ENCODE data around the gene ZSCAN10. TPM values are rescaled to one million over a fixed set of nuclear protein-coding genes. Genes with fewer than 3 reads are reported as not detected.

The ZSCAN10 gene
- total RNA-seq, 4 donors from 2014 or later: not detected

DNA sequence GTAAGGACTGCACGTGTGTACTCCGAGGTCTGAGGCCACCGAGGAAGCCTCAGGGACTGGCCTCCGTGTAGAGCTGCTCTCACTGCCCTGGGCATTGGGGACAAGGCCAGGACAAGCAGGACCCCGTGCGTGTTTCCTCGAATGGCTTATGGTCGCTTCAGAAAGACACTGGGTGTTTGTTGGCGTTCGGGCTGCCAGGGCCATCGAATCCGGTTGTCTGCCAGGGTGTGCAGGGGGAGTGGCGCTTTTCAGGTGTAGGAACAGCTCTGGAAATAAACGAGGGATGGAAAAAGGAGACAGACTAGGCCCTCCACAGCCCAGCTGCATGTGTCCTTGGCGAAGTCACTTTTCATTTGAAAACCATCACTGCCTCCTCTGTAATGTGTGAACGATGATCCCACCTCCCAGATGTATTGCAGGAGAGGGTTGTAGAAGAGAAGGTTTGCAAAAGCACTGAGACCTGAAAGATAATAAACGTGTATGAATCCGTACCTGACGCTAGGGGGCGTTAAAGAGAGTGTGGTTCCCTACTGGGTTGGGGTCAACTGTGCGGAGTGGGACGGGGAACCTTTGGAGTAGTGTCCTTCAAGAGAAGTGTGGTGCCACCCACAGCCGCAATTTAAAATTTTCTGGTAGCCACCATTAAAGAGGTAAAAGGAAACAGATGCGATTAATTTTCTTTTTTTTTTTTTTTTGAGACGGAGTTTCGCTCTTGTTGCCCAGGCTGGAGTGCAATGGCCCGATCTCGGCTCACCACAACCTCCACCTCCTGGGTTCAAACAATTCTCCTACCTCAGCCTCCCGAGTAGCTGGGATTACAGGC lies 2.1 kb upstream of the ZSCAN10 start:
- TF ChIP-seq POLR2A (IDR thresholded peaks at IDR 0.05) (no peak), EP300 (IDR thresholded peaks at IDR 0.05; ENCODE audit: low read depth) (no peak), CTCF (IDR thresholded peaks at IDR 0.05) (peak; percentile 39 to 64 (median 52))
- no peaks in the 10 kb centered on the region for H3K36me3 ChIP-seq
- H3K4me1 ChIP-seq: peaks cover 4 to 20% (median 10%) of the 10 kb centered on the region in 4 donors
- no peaks in the 10 kb centered on the region for H3K9me3 ChIP-seq
- no peak overlapping the region for H3K4me3 ChIP-seq
- in situ Hi-C loops (cut with MboI; ENCODE audit: low pct_ligation_motif_present in 1 of 4, low pct_unique_long_range_greater_than_20kb in 1 of 4, low sequenced_read_pairs in 3 of 4) (no loop called here), intact Hi-C loops (cut with DNase I; ENCODE audit: low total_unique reads) (no loop called here)
- peak overlapping the region in 2 of 4 donors; percentile 34 to 54 for H3K27ac ChIP-seq
- no peak for DNase-seq
- WGBS, 2 donors (ENCODE audit: low coverage in 1 of 2): 35 to 59% methylated on average over 14 to 29 of the region's 29 CpGs
- H3K27me3 ChIP-seq: peaks cover 19% of the 10 kb centered on the region

GRCh38 chr16:3099732-3100499 lies 822 bp upstream of the ZSCAN10 start:
- peak overlapping the region in 2 of 4 donors; percentile 7 to 34 for H3K4me3 ChIP-seq

DNA sequence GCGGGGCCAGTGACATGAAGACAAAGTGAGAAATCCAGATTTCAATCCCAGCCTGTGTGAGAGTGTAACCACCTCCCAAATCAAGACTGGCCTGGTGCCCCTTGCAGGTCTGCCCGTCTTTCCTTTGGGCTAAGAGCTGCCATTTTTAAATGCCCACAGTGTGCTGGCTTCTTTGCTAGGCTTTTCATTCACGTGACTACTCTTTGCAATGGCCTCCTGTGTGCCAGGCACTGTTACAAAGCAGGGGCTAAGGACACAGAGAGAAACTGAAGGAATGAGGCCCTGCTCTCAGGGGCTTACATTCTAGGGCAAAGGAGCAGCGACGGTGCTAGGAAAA lies 269 bp upstream of the ZSCAN10 start:
- no peak overlapping the region for H3K27ac ChIP-seq
- WGBS, 2 donors (ENCODE audit: low coverage in 1 of 2): 67 to 72% methylated on average over 2 to 5 of the region's 5 CpGs
- no peak for DNase-seq
- in situ Hi-C loops (cut with MboI; ENCODE audit: low pct_ligation_motif_present in 1 of 4, low pct_unique_long_range_greater_than_20kb in 1 of 4, low sequenced_read_pairs in 3 of 4) (no loop called here), intact Hi-C loops (cut with DNase I; ENCODE audit: low total_unique reads) (no loop called here)
- peaks cover 4 to 16% (median 10%) of the 10 kb centered on the region in 4 donors for H3K4me1 ChIP-seq
- no peak overlapping the region for H3K4me3 ChIP-seq
- H3K27me3 ChIP-seq: peaks cover 19% of the 10 kb centered on the region
- no peaks in the 10 kb centered on the region for H3K9me3 ChIP-seq
- TF ChIP-seq CTCF (IDR thresholded peaks at IDR 0.05): no peak
- TF ChIP-seq POLR2AphosphoS5 (IDR thresholded peaks at IDR 0.05): no peak
- no peak for TF ChIP-seq EP300 (IDR thresholded peaks at IDR 0.05; ENCODE audit: low read depth)
- TF ChIP-seq POLR2A (IDR thresholded peaks at IDR 0.05): no peak
- no peaks in the 10 kb centered on the region for H3K36me3 ChIP-seq

More at GRCh38 chr16:3099732-3100499, 822 bp upstream of the ZSCAN10 start:
- no peak for TF ChIP-seq EP300 (IDR thresholded peaks at IDR 0.05; ENCODE audit: low read depth)
- no peak for TF ChIP-seq POLR2AphosphoS5 (IDR thresholded peaks at IDR 0.05)
- no peak for TF ChIP-seq POLR2A (IDR thresholded peaks at IDR 0.05)
- H3K27ac ChIP-seq: peak overlapping the region in 2 of 4 donors; percentile 22 to 32
- intact Hi-C loops (cut with DNase I; ENCODE audit: low total_unique reads) (no loop called here), in situ Hi-C loops (cut with MboI; ENCODE audit: low pct_ligation_motif_present in 1 of 4, low pct_unique_long_range_greater_than_20kb in 1 of 4, low sequenced_read_pairs in 3 of 4) (no loop called here)
- DNase-seq: peak; percentile 97
- no peaks in the 10 kb centered on the region for H3K36me3 ChIP-seq
- H3K4me1 ChIP-seq: peaks cover 4 to 16% (median 10%) of the 10 kb centered on the region in 4 donors
- 0 to 8% methylated on average over 1 to 39 of the region's 39 CpGs for WGBS, 2 donors (ENCODE audit: low coverage in 1 of 2)
- H3K9me3 ChIP-seq: no peaks in the 10 kb centered on the region
- H3K27me3 ChIP-seq: peaks cover 19% of the 10 kb centered on the region

DNA sequence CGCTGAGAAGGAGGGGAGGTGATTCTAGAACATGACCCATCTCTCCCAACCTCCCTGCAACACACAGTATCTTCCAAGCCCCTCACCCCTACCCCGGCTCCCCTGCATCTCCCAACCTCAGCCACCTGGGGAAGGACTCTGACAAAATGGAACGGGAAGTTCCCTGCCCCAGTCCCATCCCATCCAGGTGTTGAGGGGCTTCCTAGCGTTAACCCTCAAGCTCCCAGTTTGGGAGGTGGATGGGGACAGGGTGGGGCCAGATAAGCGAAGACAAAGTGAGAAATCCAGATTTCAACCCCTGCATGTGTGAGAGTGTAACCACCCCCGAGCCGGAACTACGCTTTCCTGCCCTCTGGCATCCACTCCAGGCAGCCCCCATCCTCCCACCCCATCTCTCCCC lies 1.8 kb downstream of the ZSCAN10 start:
- Histone ChIP-seq H3K36me3 (no peaks in the 10 kb centered on the region), H3K27me3 (peaks cover 24% of the 10 kb centered on the region), H3K4me1 (peaks cover 4 to 16% (median 10%) of the 10 kb centered on the region in 4 donors), H3K27ac (no peak overlapping the region), H3K9me3 (no peaks in the 10 kb centered on the region), H3K4me3 (no peak overlapping the region)
- WGBS, 2 donors (ENCODE audit: low coverage in 1 of 2): 57% methylated on average over 8 of the region's 8 CpGs; no CpG with 5 or more reads in 1 of the 2 donors
- intact Hi-C loops (cut with DNase I; ENCODE audit: low total_unique reads) (no loop called here), in situ Hi-C loops (cut with MboI; ENCODE audit: low pct_ligation_motif_present in 1 of 4, low pct_unique_long_range_greater_than_20kb in 1 of 4, low sequenced_read_pairs in 3 of 4) (no loop called here)
- TF ChIP-seq POLR2AphosphoS5 (IDR thresholded peaks at IDR 0.05) (no peak), POLR2A (IDR thresholded peaks at IDR 0.05) (no peak), EP300 (IDR thresholded peaks at IDR 0.05; ENCODE audit: low read depth) (no peak), CTCF (IDR thresholded peaks at IDR 0.05) (no peak)
- no peak for DNase-seq
